ENCODE data around the gene BRSK1.

BRSK1 gene

GRCh38 chr19:55341171-55341588 lies 57.4 kb downstream of the BRSK1 start:
- DNase-seq: peak; percentile 49 to 84

GRCh38 chr19:55341595-55342531 lies 58.1 kb downstream of the BRSK1 start:
- no peaks in the 10 kb centered on the region for H3K9me3 ChIP-seq

More at GRCh38 chr19:55341171-55341588, 57.4 kb downstream of the BRSK1 start:
- no peaks in the 10 kb centered on the region for H3K9me3 ChIP-seq
- intact Hi-C loops (cut with DNase I; ENCODE audit: low total_unique reads): loop anchor here (5.0 kb wide), 1 partner anchor 39 kb away; no protein-coding TSS in a partner anchor
- no peak for TF ChIP-seq CTCF (IDR thresholded peaks at IDR 0.05)
- peak overlapping the region; percentile 75 to 77 for H3K4me3 ChIP-seq
- peak overlapping the region; percentile 89 for H3K27ac ChIP-seq
- peaks cover 0 to 23% (median 21%) of the 10 kb centered on the region in 4 donors for H3K4me1 ChIP-seq
- peaks cover 0 to 8% of the 10 kb centered on the region in 2 donors for H3K27me3 ChIP-seq
- H3K36me3 ChIP-seq: peaks cover 8 to 31% (median 19%) of the 10 kb centered on the region in 3 donors

GRCh38 chr19:55344444-55344843 lies 60.6 kb downstream of the BRSK1 start:
- no peak for TF ChIP-seq CTCF (IDR thresholded peaks at IDR 0.05)
- Histone ChIP-seq H3K27me3 (peaks cover 0 to 8% of the 10 kb centered on the region in 2 donors), H3K4me1 (peaks cover 0 to 19% (median 15%) of the 10 kb centered on the region in 4 donors), H3K4me3 (no peak overlapping the region), H3K9me3 (no peaks in the 10 kb centered on the region), H3K36me3 (peaks cover 12 to 50% (median 26%) of the 10 kb centered on the region in 3 donors), H3K27ac (no peak overlapping the region)
- DNase-seq: no peak
- intact Hi-C loops (cut with DNase I; ENCODE audit: low total_unique reads): loop anchor here (5.0 kb wide), 1 partner anchor 42 kb away; no protein-coding TSS in a partner anchor

More at GRCh38 chr19:55341595-55342531, 58.1 kb downstream of the BRSK1 start:
- Histone ChIP-seq H3K27ac (no peak overlapping the region), H3K4me3 (peak overlapping the region in 1 of 2 donors; percentile 77), H3K36me3 (peaks cover 9 to 38% (median 26%) of the 10 kb centered on the region in 3 donors), H3K27me3 (peaks cover 0 to 5% of the 10 kb centered on the region in 2 donors), H3K4me1 (peaks cover 0 to 23% (median 21%) of the 10 kb centered on the region in 4 donors)
- intact Hi-C loops (cut with DNase I; ENCODE audit: low total_unique reads): loop anchor here (5.0 kb wide), 1 partner anchor 40 kb away; no protein-coding TSS in a partner anchor
- TF ChIP-seq CTCF (IDR thresholded peaks at IDR 0.05): no peak
- DNase-seq: no peak

- DNase-seq: no peak
- Histone ChIP-seq H3K4me3 (no peak overlapping the region), H3K27ac (no peak overlapping the region), H3K36me3 (peaks cover 12 to 50% (median 26%) of the 10 kb centered on the region in 3 donors), H3K9me3 (no peaks in the 10 kb centered on the region), H3K4me1 (peaks cover 0 to 14% (median 13%) of the 10 kb centered on the region in 4 donors), H3K27me3 (peaks cover 0 to 14% of the 10 kb centered on the region in 2 donors)
- TF ChIP-seq CTCF (IDR thresholded peaks at IDR 0.05): no peak
- intact Hi-C loops (cut with DNase I; ENCODE audit: low total_unique reads): no loop called here
Observed at GRCh38 chr19:55345101-55345817, 61.5 kb downstream of the BRSK1 start.

Data from tibial artery (tissue), 4 donors.